Activated CD8-positive, alpha-beta memory T cell treated with anti-CD3 and anti-CD28 coated beads, Interleukin-2, amount 50 U/mL, for 24 hours (primary cell): Measurements from ENCODE around the gene OTOR.

Source experiments
- DNase-seq: peaks from one replicate; pipeline ENCODE4 v3.0.0-alpha.2; 2020; ENCODE audit errors: extremely low read depth

The OTOR gene

DNA sequence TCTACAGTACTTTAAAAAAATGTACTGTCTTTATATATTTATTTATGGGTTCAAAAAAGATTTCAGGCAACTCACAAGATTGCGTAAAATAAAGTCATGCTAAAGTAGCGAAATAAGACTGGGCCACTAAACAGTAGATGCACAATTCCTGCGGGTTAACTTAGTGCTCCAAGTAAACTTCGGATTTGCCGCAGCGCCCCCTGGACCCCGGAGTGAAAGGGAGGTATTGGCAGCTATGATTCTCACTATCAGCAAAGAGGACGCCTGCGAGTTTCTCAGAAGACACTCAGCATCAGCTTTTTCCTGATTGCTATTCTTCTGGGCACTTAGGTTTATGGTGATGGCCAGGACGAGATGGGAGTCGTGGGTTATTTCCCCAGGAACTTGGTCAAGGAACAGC is 1.4 kb downstream of the OTOR start:
- DNase-seq = no peak

DNA sequence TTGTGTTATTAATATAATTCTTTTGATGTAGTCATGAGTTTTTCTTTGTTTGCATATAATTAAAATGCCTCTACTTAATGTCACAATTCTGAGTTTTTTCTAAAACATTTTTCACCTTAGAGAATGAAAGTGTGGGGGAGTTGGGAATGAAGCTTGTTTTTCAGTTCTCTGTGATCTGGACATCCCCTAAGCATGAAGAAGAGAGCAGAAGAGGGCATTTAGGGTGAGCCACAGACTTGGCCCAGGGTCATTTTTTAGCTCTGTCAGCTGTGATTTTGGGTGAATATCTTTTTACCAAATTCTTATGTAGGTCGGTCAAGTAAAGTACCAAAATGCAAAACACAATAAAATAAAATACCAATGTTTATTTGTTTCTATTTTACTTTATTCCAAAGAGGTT is 3.9 kb downstream of the OTOR start:
- no peak for DNase-seq

DNA sequence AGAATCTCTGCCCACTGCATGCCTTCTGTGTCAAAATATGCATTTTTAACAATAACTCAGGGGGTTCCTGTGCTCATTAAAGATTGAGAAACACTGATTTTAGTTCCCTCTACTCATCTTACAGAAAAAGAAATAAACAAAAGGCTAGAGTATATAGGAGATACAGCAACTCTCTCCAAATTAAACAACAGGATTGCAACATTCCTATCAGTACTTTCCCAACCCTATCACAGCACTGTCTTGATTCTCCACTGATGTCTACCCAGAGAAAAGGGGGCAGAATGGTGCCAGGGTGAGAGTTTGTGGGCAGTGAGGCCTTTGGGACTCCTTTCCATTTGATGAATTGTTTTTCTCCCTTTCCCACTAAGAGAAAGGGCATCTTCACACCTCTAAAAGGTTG is 4.7 kb downstream of the OTOR start:
- no peak for DNase-seq

DNA sequence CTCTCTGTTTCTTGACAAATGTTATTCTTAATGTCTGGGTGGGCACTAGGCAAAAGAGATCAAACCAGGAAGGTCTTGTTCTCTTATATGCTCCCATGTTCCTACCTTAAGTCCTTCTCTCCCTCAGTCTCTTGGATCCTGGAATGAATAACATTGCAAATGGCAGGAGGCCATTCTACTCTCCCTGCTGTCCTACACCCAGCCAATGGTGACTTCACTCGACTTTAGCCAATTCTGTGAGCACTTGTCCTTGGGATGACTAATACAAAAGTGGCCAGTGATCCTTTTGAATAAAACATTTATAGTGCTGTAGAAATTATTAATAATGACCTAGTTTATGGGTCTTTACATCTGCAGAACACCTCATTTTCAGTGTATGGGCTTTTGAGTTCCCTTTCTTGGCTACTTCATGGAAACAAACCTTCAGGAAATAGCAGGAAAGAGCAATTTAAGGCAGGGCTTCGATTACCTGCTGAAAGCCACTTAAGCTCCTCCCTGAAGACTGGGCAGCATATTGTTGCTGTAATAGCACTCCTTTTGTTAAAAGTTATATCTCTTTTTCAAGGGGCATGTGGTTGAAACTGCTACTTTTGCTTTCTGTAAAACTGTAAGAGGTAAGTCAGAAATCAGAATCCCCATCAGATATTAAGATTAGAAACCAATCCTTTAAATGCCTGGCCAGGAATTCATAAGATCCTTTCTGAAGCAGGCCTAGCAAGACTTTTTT is 10.5 kb downstream of the OTOR start:
- DNase-seq = no peak

DNA sequence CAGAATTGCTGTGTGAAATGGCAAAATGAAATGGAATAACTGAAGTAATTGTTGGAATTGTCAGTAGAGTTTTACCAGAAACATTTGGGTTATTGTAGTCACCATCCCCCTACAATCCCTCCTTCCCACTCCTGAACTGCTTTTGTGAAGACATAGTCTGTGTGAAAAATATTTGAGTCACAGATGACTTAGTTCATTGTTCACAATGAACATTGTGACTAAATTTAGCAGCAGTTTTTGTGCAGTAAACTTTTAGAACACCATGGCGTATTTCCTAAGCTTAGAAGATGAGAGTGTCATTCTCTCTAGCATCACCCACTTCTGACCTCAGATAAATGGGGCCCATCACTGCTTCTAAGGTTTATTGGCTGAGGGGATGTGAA is 11.0 kb downstream of the OTOR start:
- no peak for DNase-seq

DNA sequence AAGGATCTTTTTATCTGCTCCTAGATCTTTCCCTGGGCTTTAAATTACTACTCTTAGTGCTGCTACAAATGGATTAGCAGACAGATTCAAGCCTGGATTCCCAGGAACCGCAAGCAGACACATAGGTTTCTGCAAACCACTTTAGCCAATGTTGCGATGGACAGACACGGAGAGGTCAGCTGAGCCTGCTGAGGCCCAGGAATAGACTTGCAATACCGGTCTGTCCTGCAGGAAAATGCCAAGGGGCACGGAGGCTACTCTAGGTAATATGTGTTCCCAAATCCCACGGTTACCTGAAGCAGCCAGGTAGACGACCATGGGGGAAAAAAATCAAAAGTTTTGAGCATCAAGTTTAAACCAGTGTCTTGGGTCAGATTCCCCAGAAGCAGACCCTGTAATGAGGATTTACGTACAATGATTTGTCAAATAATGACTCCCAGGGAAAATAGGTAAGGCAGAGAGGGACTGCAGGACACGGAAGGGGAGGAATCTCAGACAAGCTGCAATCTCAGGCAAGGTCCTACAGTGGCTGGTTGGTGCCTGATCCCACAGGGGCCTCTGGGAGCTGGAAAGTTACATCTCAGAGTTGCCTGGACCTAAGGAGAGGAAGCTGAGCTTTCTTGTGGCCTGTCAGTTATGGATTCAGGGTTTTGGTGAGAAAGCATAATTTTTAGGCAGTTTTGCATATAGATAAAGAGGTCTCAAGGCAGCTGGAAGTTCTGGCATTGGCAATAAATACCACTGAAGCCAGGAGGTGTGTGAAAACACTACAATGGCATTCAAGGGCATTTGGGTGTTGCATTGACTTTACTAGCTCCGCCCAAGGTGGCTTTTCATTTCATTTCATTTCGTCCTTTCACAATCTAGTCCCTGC is 12.5 kb downstream of the OTOR start:
- no peak for DNase-seq

DNA sequence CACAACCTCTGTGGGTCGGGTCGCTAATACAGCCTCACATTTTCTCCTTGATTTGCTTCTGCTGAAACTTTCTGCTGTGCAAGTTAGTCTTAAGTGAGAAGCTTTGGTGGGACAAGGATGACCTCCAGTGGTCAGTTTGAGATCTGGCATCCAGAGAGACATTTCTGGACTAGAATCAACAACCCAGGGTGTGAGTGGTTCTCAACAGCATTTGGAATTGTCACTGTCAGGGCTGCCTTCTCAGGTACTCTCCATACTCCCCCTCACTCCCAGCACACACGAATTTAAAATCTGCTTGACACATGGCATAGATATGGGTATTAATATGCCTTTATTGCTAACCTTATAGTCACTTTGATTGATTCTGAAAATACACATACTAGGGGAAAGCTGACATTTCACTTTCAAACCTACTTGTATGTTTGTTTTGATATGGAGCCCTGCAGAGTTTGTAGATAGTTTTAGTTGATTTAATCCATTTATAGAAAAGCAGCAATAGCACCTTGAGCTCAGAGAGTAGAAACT is 13.2 kb downstream of the OTOR start:
- no peak for DNase-seq

DNA sequence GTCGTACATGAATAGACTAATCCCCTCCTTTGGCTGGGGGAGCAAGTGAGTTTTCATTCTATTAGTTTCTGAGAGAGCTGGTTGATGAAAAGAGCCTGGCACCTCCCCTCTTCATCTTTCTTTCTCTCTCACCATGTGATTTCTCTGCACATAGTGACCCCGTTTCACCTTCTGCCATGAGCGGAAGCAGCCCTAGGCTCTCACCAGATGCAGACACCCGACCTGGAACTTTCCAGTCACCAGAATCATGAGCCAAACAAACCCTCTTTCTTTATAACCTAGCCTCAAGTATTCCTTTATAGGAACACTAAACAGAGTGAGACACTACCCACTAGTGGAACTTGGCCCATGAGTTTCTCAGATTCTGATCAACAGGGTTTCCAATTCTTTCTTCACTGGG is 16.4 kb downstream of the OTOR start:
- no peak for DNase-seq

DNA sequence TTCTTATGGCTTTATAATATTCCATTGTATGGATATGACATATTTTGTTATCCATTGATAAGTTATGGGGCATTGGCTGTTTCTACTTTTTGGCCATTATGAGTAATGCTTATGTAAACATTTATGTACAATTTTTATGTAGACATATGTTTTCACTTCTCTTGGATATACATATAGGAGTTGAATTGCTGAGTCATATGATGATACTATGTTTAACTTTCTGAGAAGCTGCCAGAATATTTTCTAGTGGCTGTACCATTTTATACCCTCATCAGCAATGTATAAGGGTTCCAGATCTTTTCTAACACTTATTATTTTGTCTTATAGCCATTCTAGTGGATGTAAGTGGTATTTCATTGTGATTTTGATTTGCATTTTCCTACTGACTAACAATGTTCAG is 23.1 kb downstream of the OTOR start:
- DNase-seq = no peak

DNA sequence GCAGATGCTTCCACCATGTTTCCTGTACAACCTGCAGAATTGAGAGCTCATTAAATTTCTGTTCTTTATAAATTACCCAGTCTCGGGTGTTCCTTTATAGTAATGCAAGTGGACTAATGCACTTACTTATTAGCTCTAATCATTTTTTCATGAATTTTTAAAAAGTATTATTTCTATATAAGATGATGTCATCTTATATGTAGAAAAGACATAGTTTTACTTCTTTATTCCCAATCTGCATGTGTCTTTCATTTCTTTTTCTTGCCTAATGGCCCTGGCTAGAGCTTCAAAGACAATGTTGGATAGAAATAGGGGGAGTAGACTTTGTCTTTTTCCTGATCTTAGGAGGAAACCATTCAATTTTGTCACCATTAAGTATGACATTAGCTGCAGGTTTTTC is 27.8 kb downstream of the OTOR start:
- no peak for DNase-seq

DNA sequence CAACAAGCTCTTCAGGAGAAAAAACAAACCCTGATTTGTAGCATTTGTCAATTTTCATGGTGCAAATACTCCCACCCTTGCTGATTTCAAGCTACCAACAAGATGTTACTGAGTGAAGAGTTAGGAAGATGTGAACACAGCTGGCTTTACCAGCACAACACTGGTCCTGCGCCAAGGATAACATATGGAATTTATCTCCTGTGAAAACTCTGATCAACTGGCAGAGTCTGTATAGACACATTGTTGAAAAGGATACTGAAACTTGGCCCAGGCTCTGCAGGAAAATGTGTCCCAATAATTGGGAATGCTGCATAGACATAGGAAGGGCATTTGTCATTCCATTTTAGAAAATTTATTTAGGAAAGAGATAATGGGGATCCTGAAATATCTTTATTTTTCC is 29.0 kb downstream of the OTOR start:
- DNase-seq = no peak

DNA sequence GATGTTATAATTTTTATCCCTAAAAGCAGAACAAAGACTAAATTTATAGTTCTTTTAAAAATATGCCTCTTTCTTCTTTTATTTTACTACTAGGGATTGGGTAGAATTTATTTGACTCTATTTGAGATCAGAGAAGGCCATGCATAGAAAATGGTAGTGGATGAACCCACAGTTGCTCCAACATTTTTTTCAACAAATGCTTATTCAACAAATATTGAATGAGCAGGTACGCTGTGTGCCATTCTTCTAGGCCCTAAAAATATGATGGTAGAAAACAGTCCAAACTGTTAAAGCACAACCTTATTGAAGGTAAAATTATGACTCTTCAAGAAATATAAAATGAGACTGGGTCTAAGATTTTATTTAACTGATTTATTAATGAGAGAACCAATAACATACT is 30.0 kb downstream of the OTOR start:
- no peak for DNase-seq

DNA sequence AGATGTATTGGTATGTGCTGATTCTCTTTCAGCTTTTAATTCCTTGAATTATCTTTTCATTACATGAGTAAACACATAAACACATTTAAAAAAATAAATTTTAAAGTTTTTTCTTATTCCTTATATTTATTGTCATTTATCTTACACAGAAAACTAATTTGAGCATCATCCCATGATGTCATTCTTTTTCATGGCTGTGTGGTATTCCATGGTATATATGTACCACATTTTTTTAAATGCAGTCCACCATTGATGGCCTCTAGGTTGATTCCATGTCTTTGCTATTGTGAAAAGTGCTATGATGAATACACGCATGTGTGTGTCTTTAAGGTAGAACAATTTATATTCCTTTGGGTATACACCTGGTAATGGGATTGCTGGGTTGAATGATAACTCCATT is 33.3 kb downstream of the OTOR start:
- DNase-seq = no peak

DNA sequence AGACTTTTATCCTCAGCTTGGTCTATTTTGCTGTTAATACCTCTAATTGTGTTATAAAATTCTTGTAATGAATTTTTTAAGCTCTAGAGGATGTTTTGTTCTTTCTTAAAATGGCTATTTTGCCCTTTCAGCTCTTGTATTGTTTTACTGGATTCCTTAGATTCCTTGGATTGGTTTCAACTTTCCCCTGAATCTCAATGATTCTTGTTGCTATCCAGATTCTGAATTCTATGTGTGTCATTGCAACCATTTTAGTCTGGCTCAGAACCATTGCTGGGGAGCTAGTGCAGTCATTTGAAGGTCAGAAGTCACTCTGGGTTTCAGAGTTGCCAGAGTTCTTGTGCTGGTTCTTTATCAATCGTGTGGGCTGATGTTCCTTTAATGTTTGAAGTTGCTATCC is 37.1 kb downstream of the OTOR start:
- DNase-seq = no peak
